ENCODE results near the gene PTP4A1.
"Not testable (repeated sequence)": the region's sequence is repeated elsewhere in the genome, so short reads cannot be mapped to it uniquely, and the experiment has no call there.

The PTP4A1 gene

GRCh38 chr6:63584566-63584965, 12.3 kb downstream of the PTP4A1 start:
- DNase-seq: no peak

- not testable (repeated sequence) for DNase-seq
Observed at GRCh38 chr6:63585652-63586051, 13.4 kb downstream of the PTP4A1 start.

- no peak for DNase-seq
Observed at GRCh38 chr6:63589952-63590411, 17.7 kb downstream of the PTP4A1 start.

GRCh38 chr6:63592886-63593285, 20.6 kb downstream of the PTP4A1 start:
- no peak for DNase-seq

GRCh38 chr6:63597141-63598048, 25.1 kb downstream of the PTP4A1 start:
- DNase-seq: no peak

GRCh38 chr6:63598049-63599036, 26.1 kb downstream of the PTP4A1 start:
- peak; percentile 73 for DNase-seq

- no peak for DNase-seq
Observed at GRCh38 chr6:63599243-63599642, 27.0 kb downstream of the PTP4A1 start.

GRCh38 chr6:63600136-63600535, 27.9 kb downstream of the PTP4A1 start:
- DNase-seq: no peak

GRCh38 chr6:63609231-63609630, 37.0 kb downstream of the PTP4A1 start:
- no peak for DNase-seq

GRCh38 chr6:63610944-63611343, 38.7 kb downstream of the PTP4A1 start:
- no peak for DNase-seq

GRCh38 chr6:63611560-63611959, 39.3 kb downstream of the PTP4A1 start:
- no peak for DNase-seq

GRCh38 chr6:63615590-63615989, 43.3 kb downstream of the PTP4A1 start:
- DNase-seq: no peak
